HG03095 (cell line): Measurements from ENCODE around the gene DRD4.

Experiments
- ATAC-seq: cut with Tn5 transposase; IDR thresholded peaks from one replicate; pipeline ENCODE4 v1.9.1; 2021; ENCODE audit warnings: moderate library complexity; ENCODE audit not compliant: unreplicated experiment

Gene DRD4

DNA sequence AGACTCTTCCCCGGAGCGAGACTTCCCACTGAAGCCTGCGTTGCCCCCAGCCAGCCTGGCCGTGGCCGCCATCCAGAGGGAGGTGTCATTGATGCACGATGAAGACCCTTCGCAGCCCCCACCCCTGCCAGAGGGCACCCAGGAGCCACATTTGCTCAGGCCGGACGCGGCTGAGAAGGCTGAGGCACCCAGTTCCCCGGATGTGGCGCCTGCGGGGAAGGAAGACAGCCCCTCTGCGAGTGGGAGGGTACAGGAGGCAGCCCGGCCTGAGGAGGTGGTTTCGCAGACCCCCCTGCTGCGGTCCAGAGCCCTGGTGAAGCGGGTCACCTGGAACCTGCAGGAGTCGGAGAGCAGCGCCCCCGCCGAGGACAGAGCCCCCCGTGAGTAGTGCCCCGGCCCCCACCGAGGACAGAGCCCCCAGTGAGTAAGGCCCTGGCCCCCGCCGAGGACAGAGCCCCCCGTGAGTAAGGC is 27.7 kb upstream of the DRD4 start:
- ATAC-seq = no peak

DNA sequence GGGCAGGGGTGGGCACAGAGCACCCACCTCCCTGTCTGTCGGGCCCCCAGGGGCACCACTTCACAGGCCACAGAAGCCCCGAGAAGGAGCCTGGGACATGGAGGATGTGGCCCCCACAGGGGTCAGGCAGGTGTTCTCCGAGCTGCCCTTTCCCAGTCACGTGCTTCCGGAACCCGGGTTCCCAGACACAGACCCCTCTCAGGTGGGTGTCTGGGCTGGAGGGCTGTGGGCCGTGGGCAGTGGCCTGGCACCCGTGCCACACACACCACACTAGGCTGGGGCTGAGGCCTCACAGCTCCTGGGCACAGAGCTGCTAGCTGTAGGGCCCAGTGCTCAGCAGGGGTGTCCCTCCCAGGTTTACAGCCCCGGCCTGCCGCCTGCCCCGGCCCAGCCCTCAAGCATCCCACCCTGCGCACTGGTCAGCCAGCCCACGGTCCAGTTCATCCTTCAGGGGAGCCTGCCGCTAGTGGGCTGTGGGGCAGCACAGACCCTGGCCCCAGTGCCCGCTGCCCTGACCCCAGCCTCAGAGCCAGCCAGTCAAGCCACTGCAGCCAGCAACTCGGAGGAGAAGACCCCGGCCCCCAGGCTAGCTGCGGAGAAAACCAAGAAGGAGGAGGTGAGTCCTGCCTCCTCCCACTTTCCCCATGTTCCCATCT is 26.8 kb upstream of the DRD4 start:
- no peak for ATAC-seq

DNA sequence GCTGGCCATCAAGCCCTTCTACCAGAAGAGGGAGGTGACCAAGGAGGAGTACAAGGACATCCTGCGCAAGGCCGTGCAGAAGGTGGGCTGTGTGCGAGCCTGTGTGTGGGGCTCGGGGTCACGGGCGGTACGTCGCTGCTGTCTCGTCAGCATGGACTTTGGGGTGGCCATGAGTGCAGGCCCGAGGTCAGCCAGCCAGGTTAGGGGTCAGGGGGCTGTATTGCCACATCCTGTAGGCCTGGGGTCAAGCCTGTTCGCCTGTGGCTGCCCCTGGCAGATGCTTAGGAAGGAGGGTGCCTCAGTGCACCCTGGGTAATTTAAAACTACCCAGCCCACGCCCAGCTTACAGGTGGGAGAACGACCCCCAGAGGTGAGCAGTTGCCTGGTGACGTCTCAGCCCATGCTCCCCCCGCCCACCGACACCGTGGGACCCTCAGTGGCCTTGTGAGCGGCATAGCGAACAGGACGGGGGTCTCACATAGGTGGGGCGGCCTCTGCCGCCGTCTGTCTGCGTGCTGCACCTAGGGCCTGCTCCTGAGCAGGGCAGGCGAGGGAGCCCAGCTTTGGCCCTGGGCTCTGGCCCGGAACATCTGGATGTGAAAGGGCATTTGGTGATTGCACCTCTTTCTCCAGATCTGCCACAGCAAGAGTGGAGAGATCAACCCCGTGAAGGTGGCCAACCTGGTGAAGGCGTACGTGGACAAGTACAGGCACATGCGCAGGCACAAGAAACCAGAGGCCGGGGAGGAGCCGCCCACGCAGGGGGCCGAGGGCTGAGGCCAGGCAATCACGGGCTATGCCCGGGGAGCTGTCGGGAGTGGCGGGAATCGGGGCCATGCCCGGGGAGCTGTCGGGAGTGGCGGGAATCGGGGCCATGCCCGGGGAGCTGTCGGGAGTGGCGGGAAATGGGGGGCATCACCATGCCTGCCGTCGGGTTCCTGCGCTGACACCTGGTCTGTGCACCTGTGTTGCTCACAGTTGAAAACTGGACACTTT is 25.8 kb upstream of the DRD4 start:
- ATAC-seq = no peak

DNA sequence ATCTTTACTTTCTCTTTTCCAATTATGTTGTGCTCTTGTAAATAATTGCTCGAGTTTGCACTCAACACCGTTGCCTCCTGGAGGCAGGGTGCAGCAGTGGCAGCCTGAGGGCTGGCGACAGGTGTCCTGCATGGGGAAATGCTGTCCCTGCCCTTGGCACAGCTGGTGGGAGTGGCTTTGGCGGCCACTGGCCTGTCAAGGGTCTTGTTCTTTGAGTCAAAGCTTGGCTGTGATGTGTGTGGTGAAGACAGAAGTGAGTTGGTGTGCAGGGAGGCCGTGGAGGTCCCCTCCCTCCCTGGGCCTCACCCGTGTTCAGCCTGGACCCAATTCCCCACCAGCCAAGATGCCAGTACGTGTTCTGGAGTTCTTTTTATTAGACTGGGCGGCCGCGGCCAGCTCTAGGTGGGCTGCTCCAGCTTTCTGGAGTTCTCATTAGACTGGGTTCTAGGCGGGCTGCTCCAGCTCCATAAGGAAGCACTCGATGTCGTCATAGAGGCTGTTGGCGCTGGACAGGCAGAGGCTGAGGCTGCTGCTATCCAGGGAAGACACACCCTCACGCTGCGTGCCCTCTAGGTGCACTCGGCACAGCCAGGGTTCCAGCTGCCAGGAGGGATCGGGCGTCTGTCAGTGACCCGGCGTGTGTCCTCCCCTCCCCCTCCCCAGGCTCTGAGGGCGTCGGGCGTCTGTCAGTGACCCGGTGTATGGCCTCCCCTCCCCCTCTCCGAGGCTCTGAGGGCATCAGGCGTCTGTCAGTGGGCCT is 24.7 kb upstream of the DRD4 start:
- ATAC-seq = no peak

DNA sequence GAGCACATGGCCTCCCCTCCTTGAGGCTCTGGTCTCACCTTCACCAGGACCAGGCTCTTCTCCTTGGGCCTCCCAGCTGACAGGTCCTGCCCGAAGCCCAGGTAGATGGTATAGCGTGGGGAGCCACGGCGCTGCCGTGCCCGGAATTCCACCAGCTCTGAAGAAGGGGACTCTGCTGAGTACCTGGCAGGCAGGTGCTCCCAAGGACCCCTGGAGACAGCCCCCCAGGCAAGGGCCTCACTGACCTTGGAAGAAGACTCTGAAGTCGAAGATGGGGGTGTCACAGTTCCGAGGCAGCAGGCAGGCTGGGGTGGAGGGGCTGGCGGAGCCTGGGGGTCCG is 24.1 kb upstream of the DRD4 start:
- ATAC-seq = no peak

DNA sequence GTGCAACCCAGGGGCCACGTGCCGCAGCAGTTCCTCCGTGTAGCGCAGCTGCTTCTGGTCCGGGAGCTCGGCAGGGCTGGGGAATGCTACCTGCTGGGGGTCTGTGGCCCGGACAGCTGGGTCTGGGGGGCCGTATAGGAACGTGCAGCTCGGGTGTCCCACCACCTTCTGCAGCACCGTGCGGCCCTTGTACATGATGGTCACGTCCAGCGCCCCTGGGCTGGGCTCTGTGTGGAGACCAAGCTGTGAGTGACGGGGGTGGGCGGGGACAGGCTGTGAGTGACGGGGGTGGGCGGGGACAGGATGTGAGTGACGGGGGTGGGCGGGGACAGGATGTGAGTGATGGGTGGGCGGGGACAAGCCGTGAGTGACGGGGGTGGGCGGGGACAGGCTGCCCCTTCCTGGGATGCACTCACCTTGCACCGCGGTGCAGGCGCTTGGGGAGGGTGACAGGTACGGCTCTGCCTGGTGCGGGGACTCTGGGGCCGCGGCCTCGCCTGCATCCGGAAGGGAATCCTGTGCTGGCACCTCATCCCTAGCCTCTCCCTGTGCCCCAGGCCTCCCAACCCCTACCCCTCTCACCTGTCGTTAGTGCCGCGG is 23.6 kb upstream of the DRD4 start:
- no peak for ATAC-seq

DNA sequence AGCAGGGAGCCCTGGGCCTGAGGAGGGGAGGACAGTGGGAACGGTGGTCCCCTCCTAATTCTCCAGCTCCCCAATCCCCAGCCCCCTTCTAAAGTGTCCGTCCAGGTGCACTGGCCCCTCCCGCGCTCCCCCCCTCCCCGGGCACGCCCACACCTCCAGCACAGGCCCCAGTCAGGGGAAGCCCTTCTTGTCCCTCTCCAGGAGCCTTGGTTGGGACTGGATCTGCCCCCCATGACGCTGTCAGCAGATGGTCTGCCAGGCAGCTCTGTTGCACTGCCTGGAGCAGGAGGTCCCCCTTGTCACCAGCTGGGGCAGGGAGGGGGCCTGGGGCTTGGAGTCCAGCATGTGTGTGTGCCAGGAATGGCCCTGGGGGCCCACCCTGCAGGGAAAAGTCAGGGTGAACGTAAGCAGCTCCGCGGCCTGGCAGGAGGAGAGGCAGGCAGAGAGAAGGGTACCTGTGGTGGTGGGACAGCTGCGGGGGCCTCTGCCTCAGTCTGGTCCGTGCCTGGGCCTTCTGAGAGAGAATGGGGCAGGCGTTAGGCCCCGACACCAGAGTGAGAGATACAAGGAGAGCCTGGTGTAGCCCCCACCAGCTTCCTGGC is 22.9 kb upstream of the DRD4 start:
- ATAC-seq = no peak

DNA sequence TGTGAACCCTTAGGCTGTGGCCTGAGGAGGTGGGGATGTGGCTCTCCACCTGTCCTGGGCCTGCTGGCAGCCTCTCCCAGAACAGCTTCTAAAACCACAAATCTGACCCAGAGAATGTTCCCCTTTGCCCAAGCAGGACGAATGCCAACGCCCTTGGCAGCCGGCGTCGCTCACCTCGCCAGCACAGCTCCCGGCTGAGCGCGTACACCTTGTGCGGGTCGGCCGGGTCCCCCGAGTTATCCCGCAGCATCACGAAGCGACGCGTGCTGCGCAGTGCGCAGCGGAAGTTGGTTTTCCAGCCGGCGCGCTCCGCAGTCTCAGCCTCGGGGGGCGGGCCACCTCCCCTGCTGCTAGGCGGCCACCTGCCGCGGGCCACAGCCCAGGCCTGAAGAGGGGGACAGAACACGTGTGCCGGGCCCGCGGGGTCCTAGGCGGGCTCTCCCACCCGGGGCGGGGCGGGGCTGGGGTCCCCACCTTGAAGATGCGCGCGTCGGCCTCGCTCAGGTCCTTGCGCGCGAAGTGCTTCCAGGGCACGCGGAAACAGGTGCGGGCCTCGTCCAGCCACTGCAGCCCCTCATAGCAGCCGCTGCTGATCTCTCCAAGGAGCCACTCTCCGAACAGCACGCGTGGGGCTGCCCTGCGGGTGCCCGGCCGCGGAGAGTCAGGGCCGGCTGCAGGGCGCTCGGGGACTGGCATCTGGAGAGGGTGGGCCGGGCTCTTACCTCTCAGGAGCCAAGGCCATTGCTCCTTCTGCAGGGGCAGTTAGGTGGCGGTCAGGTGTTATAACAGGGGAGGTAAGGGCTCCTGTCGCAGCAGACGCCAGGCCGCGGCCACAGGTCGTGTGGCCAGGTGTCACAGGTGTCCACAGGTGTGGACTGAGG is 22.2 kb upstream of the DRD4 start:
- no peak for ATAC-seq

DNA sequence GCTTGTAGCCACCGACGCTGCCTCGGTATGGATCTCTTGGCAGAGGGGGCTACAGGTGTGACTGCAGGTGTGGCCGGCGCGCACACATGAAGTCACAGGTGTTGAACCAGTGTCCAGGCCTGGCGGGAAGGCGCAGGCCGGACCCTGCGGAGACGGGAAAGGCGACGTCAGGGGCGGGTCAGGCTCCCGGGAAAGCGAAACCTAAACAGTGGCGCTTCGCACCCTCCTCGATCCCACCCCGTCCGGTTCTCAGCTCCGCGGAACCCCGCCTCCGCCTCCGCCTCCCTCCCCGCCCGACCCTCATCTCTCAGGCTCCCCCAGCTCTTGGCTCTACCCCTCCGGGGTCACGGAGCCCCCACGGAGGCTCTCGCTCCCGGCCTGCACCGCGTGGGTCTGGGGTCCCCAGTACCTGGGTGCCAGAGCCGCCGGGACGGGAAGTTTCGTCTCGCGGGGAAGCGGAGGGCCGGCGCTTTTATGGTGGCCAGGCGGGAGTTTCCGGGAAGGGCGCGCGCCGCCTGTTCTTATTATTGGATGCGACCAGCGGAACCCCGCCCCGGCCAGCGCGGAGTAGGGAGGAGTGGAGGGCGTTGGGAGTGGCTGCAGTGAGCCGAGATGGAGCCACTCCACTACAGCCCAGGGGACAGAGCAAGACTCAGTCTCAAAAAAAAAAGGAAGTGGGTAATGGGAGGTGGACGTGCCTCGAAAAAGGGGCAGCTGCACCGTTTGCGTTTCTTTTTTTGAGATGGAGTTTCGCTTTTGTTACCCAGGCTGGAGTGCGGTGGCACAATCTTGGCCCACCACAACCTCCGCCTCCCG is 21.4 kb upstream of the DRD4 start, which contains the start of gene IRF7:
IRF7 (minus strand) TSS at position 447 of the 816 bp plus-strand sequence. CDS start 586 bp downstream, outside the sequence.
- peak; percentile 61 for ATAC-seq

DNA sequence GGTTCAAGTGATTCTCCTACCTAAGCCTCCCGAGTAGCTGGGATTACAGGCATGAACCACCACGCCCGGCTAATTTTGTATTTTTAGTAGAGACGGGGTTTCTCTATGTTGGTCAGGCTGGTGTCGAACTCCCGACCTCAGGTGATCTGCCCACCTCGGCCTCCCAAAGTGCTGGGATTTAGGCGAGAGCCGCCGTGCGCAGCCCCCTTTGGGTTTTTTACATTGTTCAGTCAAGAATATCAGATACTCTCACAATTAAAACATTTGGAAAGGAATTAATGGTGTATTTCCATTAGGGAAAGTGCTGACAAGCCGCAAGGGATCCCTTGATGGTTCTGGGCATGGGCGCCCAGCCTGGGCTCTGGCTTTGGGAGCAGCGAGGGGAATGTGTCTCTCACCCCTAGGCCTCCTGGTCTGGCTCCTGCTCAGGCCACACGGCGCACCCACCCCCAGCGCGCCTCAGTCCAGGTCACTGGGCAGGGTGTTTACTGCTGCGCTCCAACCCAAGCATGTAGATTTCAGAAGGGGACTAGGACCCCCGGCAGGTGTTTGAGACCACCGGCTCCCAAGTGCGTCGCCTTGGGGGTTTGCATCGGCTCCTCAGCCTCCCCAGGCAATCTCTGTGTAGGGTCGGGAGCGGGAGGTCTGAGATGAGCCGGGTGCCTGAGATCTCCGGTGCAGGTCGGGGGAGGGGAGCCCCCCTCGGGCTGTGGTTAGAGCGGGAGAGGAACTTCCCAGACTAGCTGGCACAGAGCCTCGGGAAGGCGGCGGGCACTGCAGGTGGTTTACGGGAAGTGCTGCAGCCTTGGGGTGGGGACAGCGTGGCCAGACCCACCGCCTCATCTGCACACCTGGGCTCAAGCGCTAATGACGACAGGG is 20.5 kb upstream of the DRD4 start:
- no peak for ATAC-seq

DNA sequence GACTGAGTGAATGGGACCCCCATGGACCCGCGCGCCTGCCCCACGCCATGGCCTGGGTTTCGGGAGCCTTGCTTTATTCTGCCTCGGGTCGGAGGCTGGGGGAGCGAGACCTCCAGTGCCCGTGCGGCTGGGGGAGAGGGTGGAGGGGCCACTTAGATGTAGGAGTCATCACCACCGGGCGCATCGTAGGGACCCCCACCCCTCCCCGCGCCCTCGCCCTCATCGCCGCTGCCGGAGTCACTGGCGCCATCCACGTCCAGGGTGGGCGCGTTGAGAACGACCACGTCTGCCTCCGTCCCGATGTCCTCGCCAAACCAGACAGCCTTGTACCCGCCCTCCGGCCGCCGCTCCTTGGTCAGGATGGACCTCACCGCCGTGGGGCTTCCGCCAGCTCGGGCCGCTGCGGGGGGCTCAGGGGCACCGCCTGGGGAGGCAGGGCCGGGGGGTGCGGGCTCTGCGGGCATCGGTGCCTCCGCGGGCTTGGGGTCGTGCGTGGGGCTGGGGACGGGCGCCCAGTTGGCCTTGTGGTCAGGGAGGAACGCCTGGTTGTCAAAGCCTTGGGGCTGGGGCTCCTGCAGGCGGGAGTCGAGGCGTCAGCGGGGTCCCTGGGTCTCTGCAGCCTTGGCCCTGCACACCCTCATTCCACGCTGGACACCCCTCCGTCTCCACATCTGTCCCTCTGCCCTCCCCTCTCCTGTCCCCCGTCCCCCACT is 19.7 kb upstream of the DRD4 start:
- ATAC-seq = no peak

DNA sequence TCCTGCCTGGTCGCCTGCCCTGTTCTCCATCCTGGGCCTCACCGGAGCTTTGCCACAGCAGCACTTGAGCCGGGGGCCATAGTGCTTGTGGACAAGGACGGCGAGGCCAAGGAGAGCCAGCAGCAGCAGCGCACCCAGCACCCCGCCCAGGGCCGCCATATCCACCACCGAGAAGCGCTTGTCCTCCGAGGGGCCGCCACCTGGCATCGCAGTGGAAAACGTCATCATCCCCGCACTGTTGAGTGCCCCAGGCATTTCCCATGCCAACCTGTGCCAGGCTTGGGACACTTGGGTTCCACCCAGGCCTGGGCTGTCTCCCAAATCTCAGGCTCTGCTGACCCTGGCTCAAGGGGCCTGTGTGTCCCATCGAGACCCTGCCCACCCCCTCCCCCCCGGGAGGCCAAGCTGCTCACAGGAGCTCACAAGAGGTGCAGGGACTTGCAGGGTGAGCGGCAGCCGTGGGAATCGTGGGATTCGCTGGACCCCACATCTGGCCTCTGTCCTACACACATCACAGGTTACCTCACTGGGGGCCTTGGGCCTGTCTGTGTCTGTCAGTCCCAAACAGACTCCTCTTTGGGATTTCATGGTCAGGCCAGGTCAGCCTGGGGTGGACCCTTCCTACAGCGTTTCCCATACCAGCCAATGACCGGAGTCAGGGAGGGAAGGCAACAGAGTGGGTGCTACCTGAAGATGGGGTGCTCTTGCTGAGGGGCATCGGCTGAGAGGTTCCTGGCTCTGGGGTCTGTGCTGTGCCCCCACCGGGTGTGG is 19.0 kb upstream of the DRD4 start:
- no peak for ATAC-seq

DNA sequence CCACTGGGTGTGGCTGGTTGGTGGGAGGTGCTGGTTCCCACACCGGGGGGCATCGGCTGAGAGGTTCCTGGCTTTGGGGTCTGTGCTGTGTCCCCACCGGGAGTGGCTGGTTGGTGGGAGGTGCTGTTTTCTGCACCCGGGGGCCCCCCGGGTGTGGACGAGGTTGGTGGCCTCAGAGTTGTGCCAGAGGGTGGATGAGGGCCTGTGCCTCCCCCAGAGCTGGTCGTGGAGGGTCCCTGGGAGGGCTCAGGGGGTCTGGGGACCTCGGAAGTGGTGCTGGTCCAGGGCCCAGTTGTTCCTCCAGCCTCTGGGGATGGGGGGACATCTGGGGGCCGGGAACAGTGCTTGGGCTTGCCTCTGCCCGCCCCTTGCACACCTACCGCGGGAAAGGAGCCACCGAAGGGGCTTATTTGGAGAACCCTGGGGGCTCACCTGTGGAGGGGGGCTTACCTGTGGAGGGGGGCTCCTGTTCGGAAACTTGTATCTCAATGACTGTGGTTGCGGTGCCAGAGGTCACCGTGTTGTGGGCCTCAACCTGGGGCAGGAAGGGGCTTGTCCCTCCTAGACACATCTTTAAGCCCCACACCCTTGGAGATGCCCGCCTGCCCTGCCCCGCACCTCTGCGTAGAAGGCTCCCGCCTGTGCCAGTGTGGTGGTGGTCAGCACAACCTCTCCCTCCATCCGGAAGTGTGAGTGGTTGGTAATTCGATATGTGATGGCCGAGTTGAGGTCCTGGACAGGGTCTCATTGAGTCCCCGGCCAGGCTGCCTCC is 18.0 kb upstream of the DRD4 start:
- ATAC-seq = no peak

DNA sequence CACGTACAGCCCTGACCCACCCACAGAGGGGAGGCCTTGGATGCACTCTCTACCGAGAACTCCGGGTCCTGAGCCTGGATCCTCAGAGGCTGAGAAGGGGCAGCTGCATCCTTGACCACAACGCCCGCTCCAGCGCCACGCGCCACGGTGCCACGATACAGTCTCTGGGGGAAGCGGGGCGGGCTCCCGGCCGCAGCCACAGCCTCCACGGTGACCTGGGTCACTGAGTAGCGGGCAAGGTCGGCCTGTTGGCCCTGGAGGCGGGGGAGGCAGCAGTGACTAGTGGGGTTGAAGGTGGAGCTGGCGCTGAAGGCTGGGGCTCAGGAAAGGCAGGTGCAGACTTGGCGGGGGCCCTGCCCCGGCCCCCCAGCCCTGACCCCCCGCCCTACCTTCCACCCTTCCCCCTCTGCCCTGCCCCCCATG is 17.4 kb upstream of the DRD4 start:
- ATAC-seq = no peak

DNA sequence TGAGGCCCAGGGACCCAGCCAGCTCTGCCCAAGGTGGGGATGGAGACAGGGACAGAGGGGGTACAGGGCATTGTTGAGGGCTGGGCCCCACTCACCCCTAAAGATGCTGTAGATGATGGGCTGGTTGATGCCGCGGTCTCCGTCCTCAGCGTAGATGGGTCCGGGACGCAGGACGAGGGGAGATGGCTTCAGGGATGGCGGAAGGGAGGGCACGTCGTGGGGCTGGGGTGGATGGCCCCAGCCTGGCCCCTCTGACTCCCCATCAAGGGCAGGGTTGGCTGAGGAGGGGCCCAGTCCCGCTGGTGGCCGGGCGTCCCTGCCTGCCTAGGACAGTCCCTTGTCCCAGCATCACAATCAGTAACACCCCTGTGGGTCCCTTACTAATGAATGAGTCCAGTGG is 16.9 kb upstream of the DRD4 start:
- no peak for ATAC-seq
